ENCODE measurements around the gene PPFIBP1. TPM values are rescaled to one million over a fixed set of nuclear protein-coding genes. Genes with fewer than 3 reads are reported as not detected.

PPFIBP1 gene
- total and polyA plus RNA-seq, 2 of the 8 experiments (the other 6 are each of a cell fraction or from before 2014, with no cell fraction given), result 7.7 to 31.3 TPM

DNA sequence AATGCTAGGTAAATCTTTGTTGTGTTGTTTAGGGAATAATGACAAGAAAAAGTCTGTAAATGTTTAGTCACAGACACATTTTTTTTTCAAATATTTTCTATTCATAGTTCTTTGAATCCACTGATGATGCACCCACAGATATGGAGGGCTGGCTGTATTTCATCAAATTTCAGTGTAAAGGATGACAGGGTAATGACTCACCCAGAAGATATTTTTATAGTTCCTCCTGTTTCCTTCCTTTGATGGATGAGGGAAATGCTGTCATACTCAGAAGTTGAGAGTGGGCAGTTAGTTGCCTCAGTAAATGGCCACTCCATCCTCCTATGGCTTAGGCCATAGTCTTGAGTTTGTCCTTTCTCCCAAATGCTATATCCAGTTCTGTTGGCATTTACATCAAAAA lies 95.3 kb downstream of the PPFIBP1 start:
- Histone ChIP-seq H3K23ac (ENCODE audit: insufficient read length) (no peak overlapping the region), H4K91ac (replicated peaks; ENCODE audit: insufficient read length, low read length) (no peak overlapping the region), H2BK5ac (ENCODE audit: low read depth, low read length) (no peak overlapping the region), H2AFZ (ENCODE audit: low read length) (no peak overlapping the region), H3K9ac (replicated peaks in 1 of 4; ENCODE audit: extremely low read depth in 1 of 4, low read depth in 3 of 4, low read length in 3 of 4) (no peak overlapping the region), H3K9me3 (ENCODE audit: insufficient read depth in 2 of 2, low read depth in 1 of 2, low read length in 1 of 2) (no peaks in the 10 kb centered on the region; a peak in 1 of 4 replicates), H3K79me2 (ENCODE audit: control insufficient read depth in 1 of 2, insufficient read depth in 2 of 2, low read length in 2 of 2) (no peaks in the 10 kb centered on the region), H2BK12ac (ENCODE audit: low read depth, low read length) (no peak overlapping the region), H2BK15ac (ENCODE audit: low read length) (no peak overlapping the region), H4K5ac (ENCODE audit: insufficient read length, low read depth, low read length) (no peak overlapping the region), H3K27ac (ENCODE audit: low read depth, low read length) (no peak overlapping the region), H3K36me3 (ENCODE audit: control insufficient read depth in 2 of 4, insufficient read depth in 4 of 4, low read length in 3 of 4) (no peaks in the 10 kb centered on the region), H3K4me2 (ENCODE audit: insufficient read depth in 1 of 2, low read depth in 2 of 2, low read length in 2 of 2) (no peak overlapping the region), H4K20me1 (replicated peaks in 1 of 2; ENCODE audit: control insufficient read depth in 1 of 2, insufficient read depth in 2 of 2, low read length in 2 of 2) (no peaks in the 10 kb centered on the region), H3K27me3 (replicated peaks in 1 of 4; ENCODE audit: control insufficient read depth in 3 of 4, extremely low read depth in 1 of 4, insufficient read depth in 3 of 4, low read length in 3 of 4) (no peaks in the 10 kb centered on the region), H3K56ac (replicated peaks; ENCODE audit: insufficient read length, low read depth, low read length) (no peak overlapping the region), H2BK120ac (replicated peaks; ENCODE audit: low read depth, low read length) (no peak overlapping the region), H4K8ac (ENCODE audit: extremely low read depth, insufficient read depth, low read length) (no peak overlapping the region), H3K4ac (replicated peaks; ENCODE audit: insufficient read length, low read depth, low read length) (no peak overlapping the region), H3K4me3 (ENCODE audit: extremely low read depth in 1 of 4, insufficient read depth in 2 of 4, low read depth in 3 of 4, low read length in 4 of 4) (no peak overlapping the region), H3K4me1 (replicated peaks in 1 of 4; ENCODE audit: control insufficient read depth in 3 of 4, insufficient read depth in 4 of 4, low read length in 3 of 4) (0 out of 7 replicates have a peak, but pooled peaks cover 0 to 4% (median 0%) of the 10 kb centered on the region in 4 experiments), H3K18ac (ENCODE audit: extremely low read depth, low read length) (no peak overlapping the region), H2AK5ac (ENCODE audit: low read depth, low read length) (no peak overlapping the region), H3K23me2 (ENCODE audit: low read depth, low read length) (no peaks in the 10 kb centered on the region), H3K14ac (ENCODE audit: insufficient read length) (no peak overlapping the region), H2BK20ac (ENCODE audit: low read length) (no peak overlapping the region), H3K79me1 (ENCODE audit: low read depth, low read length) (no peaks in the 10 kb centered on the region)
- FAIRE-seq (no peak), DNase-seq (ENCODE audit: low read depth in 1 of 2, low spot score in 2 of 2) (no peak)
- ChIA-PET POLR2A (ENCODE audit: partially characterized antibody) (no interaction called here), CTCF (ENCODE audit: partially characterized antibody) (no interaction called here)
- TF ChIP-seq SRF (IDR thresholded peaks at IDR 0.05; ENCODE audit: low read depth, low read length), result no peak
- no peak for TF ChIP-seq BCL11A (IDR thresholded peaks at IDR 0.05; ENCODE audit: low read depth in 2 of 2, low read length in 2 of 2)
- TF ChIP-seq RAD21 (IDR thresholded peaks at IDR 0.05 in 1 of 2, conservative IDR thresholded peaks at IDR 0.05 in 1 of 2; ENCODE audit: low read depth in 2 of 2, low read length in 2 of 2), result no peak
- TF ChIP-seq EP300 (IDR thresholded peaks at IDR 0.05; ENCODE audit: borderline replicate concordance in 1 of 2, low read depth in 2 of 2, low read length in 2 of 2), result no peak

Data from H1 (cell line).